ENCODE measurements around the gene BICD1.
"Not testable (repeated sequence)": the region's sequence is repeated elsewhere in the genome, so short reads cannot be mapped to it uniquely, and the experiment has no call there.

Gene BICD1

DNA sequence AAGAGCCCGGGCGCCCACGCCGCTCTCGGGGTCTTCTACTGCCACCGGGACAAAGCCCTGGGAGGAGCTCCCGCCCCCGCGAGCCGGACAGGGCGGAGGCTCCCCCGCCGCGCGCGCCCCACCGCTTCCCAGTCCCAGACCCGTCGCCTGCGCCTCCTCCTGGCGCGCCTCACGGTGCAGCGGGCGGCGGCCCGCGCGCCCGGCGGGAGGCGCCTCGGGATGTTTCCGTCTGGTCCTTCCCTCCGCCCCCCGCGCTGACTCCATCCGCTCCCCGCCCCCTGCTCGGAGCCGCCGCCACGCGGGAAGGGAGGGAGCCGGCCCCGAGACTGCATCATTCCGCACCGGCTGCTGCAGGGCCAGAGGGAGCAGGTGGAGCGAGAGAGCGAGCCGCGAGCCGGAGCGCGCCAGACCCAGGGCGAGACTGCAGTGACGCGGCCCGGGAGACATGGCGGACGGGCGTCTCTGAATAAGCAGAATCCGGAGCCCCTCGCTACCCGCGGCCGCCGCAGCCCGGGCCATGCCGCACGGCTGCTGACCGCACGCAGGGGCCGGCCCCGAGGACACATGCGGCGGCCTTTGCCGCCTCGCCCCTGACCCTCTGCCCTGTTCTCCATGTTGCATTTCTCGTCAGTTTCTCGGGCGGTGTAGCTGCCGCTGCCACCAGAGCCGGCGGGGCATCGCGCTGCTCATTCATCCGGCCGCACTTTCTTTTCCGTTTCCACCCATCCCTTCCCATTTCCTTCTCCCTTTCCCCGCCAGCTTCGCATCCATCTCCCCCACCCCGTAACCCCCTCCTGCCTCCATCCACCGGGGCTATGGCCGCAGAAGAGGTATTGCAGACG lies at the start of gene BICD1:
BICD1 (plus strand) TSS at position 331 of the 842 bp plus-strand sequence; CDS start at position 816, 485 bp downstream.
- DNase-seq (ENCODE audit: low read depth) = peak; percentile 40

DNA sequence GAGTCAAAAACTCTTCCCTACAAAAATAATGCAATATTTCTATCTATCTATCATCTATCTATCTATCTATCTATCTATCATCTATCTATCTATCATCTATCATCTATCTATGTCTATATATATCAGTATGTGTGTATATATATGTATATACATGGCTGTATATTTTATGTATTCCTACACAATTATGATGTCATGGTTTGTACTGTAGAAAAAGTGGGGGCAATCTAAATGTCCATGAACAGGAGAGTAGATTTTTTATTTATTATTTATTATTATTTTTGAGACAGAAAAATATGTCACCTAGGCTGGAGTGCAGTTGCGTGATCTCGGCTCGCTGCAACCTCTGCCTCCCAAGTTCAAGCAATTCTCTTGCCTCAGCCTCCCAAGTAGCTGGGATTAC lies 45.6 kb upstream of the BICD1 start:
- DNase-seq (ENCODE audit: low read depth) = no peak

DNA sequence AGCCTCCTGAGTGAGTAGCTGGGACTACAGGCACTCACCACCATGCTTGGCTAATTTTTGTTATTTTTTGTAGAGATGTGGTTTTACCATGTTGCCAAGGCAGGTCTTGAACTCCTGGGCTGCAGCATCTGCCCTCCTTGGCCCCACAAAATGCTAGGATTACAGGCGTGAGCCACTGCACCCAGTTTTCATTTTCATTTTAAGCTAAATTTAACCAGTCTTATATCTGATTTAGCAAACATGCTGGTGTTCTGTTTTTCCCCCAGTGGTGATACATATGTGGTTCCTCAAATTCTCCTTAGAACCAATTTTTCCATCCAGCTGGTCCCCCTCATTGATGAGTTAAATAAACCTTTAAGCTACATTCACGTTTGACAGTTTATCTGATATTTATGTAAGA lies 43.8 kb upstream of the BICD1 start:
- no peak for DNase-seq (ENCODE audit: low read depth)

DNA sequence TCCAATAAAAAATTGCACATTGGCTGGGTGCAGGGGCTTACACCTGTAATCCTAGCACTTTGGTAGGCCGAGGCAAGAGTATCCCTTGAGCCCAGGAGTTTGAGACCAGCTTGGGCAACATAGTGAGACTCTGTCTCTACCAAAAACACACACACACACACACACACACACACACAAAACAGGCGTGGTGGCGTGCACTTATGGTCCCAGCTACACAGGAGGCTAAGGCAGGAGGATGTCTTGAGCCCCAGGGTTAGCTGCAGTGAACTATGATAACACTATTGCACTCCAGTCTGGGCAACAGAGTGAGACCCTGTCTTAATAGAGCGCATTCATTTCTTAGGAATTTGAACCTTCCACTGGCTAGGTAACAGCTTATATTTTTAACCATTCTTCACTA lies 42.9 kb upstream of the BICD1 start:
- no peak for DNase-seq (ENCODE audit: low read depth)

DNA sequence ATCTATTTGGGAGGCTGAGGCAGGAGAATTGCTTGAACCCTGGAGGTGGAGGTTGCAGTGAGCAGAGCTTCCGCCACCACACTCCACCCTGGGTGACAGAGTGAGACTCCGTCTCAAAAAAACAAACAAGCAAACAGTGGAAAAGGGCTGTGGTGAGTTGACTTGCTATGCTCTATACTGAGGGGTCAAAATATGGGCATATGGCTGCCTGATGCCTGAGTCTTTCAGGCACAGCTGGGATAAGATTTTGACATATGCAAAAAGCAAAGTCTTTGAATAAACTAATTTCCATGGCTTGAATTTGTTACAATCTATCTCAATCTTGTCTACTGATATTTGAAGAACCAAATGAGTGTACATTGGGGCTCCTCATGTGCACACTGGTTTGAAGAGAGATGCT lies 40.4 kb upstream of the BICD1 start:
- DNase-seq (ENCODE audit: low read depth) = no peak

DNA sequence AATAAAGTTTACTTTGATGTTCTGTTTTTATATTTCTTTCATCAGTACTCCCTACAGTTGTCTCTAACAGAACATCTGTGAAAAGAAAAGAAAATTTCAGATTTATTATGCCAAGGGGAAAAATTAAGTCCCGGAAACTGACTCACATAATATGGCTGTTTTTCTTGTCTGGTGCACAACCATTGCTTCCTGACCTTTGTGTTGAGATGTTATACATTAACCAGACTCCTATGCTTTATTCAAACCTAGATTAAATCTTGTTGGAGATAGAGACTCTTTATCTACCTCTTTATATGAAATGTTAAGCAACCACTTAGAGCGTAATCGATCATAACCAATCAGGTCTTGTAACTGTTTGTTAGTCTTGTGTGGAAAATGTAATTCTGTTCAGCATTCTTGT lies 37.6 kb upstream of the BICD1 start:
- DNase-seq (ENCODE audit: low read depth) = no peak

DNA sequence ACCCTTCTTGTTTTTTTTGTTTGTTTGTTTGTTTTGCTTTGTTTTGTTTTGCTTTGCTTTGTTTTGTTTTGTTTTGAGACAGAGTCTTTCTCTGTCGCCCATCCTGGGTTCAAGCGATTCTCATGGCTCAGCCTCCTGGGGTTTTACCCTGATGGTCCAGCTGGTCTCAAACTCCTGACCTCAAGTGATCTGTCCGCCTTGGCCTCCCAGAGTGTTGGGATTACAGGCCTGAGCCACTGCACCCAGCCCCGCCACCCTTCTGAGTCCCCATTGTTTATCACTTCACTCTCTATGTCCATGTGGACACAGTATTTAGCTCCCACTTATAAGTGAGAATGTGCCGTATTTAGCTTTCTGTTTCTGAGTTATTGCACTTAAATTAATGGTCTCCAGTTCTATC lies 36.9 kb upstream of the BICD1 start:
- DNase-seq (ENCODE audit: low read depth) = no peak

DNA sequence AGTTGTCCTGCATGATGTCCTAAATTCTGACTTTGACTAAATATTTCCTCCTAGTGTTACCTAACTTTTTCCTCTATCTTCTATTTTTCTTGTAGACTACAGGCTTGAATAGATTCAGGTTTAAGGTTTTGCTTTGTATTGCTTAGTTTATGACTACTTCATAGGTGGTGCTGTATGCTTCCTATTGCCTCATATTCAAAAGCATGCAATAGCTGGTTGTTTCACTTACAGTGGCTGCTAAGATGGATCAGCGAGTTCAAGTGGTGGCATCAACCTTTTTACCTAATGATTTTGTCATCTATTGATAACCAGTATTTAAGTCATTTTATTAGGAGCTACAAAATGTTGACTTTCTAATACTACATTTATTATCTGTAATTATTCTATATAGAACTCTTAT lies 36.3 kb upstream of the BICD1 start:
- no peak for DNase-seq (ENCODE audit: low read depth)

DNA sequence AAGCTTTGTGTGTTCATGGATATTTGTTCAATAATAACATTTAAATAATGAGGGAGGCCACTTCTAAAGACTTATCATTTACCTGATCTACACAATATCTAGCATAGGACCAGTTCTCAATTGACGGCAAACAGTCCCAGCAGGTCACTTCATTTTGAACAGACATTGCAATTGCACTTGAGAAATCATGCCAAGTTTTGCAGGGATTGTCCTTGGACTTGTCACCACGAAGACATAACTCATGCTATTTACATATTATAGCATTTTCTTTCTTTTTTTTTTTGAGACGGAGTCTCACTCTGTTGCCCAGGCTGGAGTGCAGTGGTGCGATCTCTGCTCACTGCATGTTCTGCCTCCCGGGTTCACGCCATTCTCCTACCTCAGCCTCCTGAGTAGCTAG lies 34.5 kb upstream of the BICD1 start:
- no peak for DNase-seq (ENCODE audit: low read depth)

DNA sequence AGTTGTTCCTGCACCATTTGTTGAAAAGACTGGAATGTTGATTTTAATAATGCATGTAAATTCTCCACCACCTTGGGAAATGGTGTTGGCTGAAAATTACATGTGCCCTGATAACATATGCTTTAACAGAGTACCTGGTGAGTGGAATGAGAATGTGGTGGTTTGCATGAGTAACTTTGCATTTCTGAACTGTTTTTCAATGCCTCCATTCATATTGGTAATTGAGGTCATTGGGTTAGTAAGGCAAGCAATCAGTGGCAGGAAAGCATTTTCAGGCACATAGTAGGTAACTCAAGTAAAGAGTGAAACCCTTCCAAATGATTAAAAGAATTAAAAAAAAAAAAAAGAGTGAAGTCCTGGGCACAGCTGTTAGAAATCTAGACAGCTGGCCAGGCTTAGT lies 32.2 kb upstream of the BICD1 start:
- no peak for DNase-seq (ENCODE audit: low read depth)

DNA sequence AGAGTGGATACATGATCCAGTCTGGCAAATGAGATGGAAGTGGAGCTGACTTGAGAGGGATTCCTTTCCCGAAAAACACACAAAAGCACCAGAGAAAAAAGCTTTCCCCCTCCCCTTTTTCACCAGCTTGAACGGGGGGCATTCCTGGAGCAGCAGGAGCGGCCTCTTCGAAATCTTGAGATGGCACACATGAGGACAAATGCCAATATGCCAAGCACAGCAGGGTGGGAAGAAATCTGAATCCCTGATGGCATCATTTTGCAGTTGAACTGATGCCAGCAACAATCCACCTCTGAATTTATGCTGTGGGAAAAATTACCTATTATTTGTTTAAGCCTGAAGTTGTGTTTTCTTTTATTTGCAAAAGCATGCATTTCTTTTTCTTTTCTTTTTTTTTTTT lies 29.7 kb upstream of the BICD1 start:
- no peak for DNase-seq (ENCODE audit: low read depth)

DNA sequence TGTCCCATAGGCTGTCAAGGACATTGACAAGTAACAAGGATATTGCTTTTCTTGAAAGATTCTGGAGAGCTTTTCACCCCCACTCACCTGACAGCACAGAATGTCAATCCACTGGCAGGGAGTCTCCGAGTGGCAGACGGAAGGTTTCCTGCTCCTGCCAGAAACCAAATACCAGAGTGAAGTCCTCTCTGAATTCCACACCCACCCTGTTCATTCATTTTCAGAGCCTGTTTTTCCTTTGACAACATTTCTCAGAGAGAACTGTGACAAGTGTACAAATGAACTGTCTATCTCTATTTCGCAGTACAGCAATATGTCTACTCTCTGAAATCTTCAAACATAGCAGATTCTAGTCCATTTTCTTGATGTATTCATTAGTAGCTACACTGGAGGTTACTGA lies 26.2 kb upstream of the BICD1 start:
- DNase-seq (ENCODE audit: low read depth) = no peak

DNA sequence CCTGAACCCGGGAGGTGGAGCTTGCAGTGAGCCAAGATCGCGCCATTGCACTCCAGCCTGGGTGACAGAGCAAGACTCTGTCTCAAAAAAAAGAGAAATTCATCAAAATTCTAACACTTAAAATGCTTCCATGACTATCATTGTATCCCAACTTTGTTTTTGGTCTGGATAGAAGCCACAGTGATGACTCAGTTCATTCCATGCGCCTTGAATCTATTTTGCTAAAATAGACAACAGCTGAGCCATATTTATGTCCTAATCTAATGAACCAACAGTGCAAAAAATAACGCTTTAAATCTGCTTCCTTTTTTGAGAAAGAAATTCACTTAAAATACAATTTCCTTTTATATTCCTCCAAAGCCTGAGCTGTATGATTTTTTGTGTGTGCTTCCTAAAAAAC lies 23.2 kb upstream of the BICD1 start:
- no peak for DNase-seq (ENCODE audit: low read depth)

DNA sequence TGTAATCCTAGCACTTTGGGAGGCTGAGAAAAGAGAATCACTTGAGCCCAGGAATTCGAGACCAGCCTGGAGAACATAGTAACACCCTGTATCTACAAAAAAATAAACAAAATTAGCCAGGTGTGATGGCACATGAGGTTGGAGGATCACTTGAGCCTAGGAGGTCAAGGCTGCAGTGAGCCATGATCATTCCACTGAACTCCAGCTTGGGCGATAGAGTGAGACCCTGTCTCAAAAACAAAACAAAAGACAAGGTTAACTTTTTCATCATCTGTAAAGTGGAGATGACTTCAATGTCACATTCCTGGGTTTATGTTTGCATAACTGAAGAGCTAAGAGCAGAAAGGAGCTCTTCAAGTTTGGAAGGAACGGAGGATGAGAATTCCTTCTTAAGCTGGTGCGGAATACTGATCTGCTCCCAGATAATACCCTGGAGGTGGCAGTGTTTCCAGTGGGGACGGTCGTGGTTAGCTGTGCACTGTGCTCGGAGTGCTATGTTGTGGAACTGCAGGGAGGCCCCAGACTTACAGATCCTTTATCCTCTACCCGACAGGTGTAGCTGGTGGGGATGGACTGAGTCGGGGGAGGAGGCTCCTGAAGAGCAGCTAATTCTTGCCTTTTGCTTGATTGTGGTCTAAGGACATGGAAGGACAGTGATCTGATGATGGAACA lies 22.5 kb upstream of the BICD1 start:
- DNase-seq (ENCODE audit: low read depth) = no peak

DNA sequence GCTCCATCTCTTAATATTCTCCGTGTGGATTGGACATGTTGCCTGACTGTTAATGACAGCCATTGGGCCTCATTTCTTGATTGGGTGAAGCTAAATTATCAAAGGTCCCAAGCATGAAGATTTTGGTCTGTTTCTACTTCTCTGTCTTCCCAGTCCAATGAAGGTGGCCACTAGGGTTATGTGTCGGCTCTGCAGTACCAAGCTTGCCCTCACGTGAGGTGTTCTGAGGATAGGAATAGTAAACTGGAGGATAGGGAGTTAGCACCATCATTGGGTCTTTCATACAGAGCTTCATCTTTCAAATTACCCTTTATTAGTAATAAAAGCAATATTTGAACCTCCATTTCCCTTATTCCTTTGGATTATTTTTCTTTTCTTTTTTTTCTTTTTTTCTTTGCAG lies 21.9 kb upstream of the BICD1 start:
- no peak for DNase-seq (ENCODE audit: low read depth)

DNA sequence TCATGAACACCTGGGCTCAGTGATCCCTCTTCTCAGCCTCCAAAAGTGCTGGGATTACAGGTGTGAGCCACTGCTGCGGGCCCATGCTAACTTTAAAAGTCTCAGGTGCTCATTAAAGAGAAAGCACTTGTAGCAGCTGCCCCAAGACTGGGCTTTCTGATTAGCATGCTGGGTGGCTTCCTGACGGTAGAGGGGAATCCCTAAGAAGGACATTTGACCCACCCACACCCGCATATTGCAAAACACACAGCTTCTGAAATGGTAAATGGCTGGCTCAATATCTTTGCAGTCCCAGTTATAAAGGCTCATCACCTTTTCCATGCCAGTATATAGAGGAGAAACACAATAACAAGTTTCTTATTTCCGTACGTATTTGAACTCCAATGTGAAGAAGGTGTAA lies 19.3 kb upstream of the BICD1 start:
- DNase-seq (ENCODE audit: low read depth) = no peak

DNA sequence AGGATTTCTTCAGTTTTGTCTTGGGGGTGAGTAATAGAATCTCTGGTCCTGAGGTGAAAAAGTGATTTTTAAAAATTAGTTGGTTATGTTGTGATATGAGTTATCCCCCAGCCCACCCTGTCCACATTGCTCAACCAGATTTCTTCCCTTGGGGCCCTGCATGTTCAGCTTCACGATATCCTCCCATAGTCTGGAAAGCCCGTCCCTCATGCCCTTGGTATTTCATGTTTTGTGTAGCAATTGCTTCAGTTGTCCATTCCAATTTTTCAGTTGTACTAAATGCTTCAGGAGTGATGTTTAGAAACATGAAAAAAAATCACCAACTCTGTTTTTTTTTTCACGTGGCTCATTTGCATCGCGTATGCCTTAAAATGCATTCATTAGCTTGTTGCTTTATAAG lies 17.5 kb upstream of the BICD1 start:
- DNase-seq (ENCODE audit: low read depth) = no peak

DNA sequence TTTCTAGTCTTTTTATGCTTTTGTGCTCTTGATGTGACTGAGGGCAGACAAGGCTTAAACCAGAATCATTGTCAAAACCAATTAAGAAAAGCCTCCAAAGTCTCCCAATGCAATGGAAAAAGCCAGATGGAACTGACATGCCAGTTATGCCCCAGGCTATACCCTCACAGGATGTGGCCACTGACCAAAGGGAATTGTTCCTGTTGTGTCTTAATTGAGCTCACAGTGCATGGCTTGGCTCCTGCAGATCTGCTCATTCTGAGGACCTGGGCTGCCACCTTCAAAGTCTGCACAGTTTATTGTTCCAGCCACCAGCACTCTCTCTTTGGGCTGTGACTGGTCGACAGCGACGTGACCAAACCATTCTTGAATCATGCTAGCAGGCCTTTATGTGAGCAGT lies 17.1 kb upstream of the BICD1 start:
- DNase-seq (ENCODE audit: low read depth) = no peak

DNA sequence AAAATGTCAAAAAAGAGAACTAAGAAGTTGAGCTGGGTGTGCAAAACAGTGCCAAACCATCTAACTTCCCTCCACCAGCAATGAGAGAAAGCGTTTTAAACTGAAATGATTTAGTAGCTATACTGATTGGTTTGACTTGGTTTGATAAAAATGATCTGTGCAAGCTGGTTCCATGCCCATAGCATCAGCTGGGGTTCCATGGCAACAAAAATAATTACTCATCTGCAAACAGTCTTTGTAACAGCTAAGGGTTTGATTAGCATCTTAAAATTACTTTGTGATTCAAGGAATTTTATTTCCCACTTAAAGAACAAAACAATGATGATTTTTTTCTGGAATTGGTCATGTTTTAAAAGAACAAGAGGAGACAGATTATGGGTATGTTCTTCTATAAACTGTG lies 15.0 kb upstream of the BICD1 start:
- no peak for DNase-seq (ENCODE audit: low read depth)

DNA sequence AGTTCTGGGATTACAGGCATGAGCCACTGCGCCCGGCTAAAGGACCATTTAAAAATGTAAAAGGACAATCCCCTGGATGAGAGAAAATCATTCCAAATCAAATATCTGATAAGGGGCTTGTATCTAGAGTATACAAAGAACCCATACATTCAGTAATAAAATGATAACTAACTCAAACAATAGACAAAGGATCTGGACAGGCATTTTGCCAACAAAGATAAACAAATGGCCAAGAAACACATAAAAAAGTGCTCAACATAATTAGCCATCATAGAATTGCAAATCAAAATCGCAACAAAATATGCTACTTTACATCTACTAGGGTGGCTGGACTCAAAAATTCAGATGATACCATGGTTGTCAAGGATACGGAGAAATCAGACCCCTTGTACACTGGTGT lies 8.5 kb upstream of the BICD1 start:
- no peak for DNase-seq (ENCODE audit: low read depth)

DNA sequence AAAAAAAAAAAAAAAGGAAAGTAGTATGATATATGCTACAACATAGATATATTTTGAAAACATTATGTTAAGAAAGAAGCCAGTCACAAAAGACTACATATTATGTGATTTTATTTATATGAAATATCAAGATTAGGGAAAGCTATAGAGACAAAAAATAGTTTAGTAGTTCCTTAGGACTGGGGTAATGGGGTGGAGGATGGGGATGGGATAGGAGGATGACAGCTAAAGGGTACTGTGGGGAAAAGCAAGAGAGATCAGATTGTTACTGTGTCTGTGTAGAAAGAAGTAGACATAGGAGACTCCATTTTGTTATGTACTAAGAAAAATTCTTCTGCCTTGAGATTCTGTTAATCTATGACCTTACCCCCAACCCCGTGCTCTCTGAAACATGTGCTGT lies 7.4 kb upstream of the BICD1 start:
- DNase-seq (ENCODE audit: low read depth) = not testable (repeated sequence)

DNA sequence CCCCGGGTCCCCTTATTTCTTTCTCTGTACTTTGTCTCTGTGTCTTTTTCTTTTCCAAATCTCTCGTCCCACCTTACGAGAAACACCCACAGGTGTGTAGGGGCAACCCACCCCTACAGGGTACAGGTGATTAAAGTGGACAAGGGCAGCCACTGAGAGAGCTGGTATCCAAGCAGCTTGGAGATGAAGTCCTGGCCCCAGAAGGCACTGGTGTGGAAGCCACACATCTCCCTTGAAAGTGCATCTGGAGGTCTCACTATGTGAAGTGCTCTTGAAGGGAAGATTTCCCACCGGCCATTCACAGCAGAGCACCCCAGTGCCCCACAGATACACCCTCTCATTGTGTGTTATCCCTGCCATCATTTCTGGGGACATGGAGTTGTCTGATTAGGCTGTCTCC lies 6.3 kb upstream of the BICD1 start:
- no peak for DNase-seq (ENCODE audit: low read depth)

DNA sequence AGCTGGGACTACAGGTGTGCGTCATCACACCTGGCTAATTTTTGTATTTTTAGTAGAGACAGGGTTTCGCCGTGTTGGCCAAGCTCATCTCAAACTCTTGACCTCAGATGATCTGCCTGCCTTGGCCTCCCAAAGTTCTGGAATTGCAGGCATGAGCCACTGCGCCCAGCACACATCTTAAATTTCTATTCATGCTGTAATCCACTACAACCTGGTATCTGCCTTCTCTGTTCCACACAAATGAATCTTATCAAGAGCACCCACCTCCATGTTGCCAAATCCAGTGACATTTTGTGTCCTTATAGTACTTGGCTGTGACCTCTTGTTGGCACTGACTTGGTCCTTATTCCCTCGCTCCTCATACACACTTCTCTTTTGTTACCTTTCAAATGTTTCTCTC lies 5.8 kb upstream of the BICD1 start:
- no peak for DNase-seq (ENCODE audit: low read depth)

DNA sequence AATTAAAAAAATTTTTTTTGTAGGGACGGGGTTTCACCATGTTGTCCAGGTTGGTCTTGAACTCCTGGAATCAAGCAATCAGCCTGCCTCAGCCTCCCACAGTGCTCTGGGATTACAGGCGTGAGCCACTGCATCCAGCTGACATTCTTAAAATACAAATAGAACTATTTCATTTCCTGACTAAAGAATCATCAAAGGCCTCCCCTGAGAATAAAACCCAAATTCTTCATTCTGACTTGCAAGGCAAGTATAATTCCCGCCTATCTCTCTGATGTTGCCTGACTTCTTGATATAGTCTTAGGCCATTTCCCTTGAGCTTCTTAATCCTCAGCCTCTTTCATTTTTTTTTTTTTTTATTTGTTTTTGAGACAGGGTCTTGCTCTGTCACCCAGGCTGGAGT lies 4.4 kb upstream of the BICD1 start:
- DNase-seq (ENCODE audit: low read depth) = no peak
